ENCODE measurements around the gene FBXL15. TPM values are rescaled to one million over a fixed set of nuclear protein-coding genes. Genes with fewer than 3 reads are reported as not detected.

FBXL15 gene
- 6.6 and 13.2 TPM in 2 replicates for total RNA-seq

GRCh38 chr10:102420714-102421506 lies at the start of gene FBXL15:
FBXL15 (plus strand) TSS chr10:102420836; CDS start chr10:102421130, 294 bp downstream.

GRCh38 chr10:102395400-102396316 lies 25.0 kb upstream of the FBXL15 start, which contains the start of gene NFKB2:
NFKB2 (plus strand) TSS chr10:102395705; CDS start chr10:102395960, 255 bp downstream.

GRCh38 chr10:102418622-102419268 lies 1.9 kb upstream of the FBXL15 start, which contains the start of gene PSD:
PSD (minus strand) TSS chr10:102418785; CDS start chr10:102417038, 1,747 bp downstream.

GRCh38 chr10:102432162-102432950 lies 11.7 kb downstream of the FBXL15 start, which contains the start of gene CUEDC2:
CUEDC2 (minus strand) TSS chr10:102432574; CDS start chr10:102425188, 7,386 bp downstream.

GRCh38 chr10:102451105-102451969 lies 30.7 kb downstream of the FBXL15 start, which contains the start of gene C10orf95:
C10orf95 (minus strand) TSS chr10:102451543; CDS start chr10:102451093, 450 bp downstream.

Other genes starting within 250 kb of the FBXL15 start
- 0.32 and 1.1 TPM in 2 replicates for gene ELOVL3, start 194.5 kb upstream of the FBXL15 start, total RNA-seq
- gene PITX3, start 179.3 kb upstream of the FBXL15 start, total RNA-seq: 0.16 TPM in 1 of 2 replicates, not detected in the other
- gene GBF1, start 175.3 kb upstream of the FBXL15 start, total RNA-seq: 40.6 and 51.2 TPM in 2 replicates
- 16.4 and 36.0 TPM in 2 replicates for gene NFKB2, start 25.1 kb upstream of the FBXL15 start, total RNA-seq
- gene PSD, start 2.1 kb upstream of the FBXL15 start, total RNA-seq: 0.72 and 1.1 TPM in 2 replicates
- 77.3 and 87.4 TPM in 2 replicates for gene CUEDC2, start 11.7 kb downstream of the FBXL15 start, total RNA-seq
- gene C10orf95, start 30.7 kb downstream of the FBXL15 start, total RNA-seq: not detected in 2 replicates
- gene ACTR1A, start 81.9 kb downstream of the FBXL15 start, total RNA-seq: 114 and 115 TPM in 2 replicates
- gene SUFU, start 83.1 kb downstream of the FBXL15 start, total RNA-seq: 7.4 and 11.2 TPM in 2 replicates
- 116 and 205 TPM in 2 replicates for gene TRIM8, start 223.6 kb downstream of the FBXL15 start, total RNA-seq

All from cardiac atrium fibroblast (primary cell).